ENCODE measurements around the gene DOCK9. TPM values are rescaled to one million over a fixed set of nuclear protein-coding genes. Genes with fewer than 3 reads are reported as not detected.

The DOCK9 gene
- polyA plus RNA-seq, 1 experiment = 14.5 TPM

GRCh38 chr13:98796798-98797197, 181.1 kb downstream of the DOCK9 start:
- H3K36me3 ChIP-seq (ENCODE audit: control insufficient read depth, insufficient read depth, low read length) = peaks cover 1% of the 10 kb centered on the region; the same call in 1 of the 2 replicates
- TF ChIP-seq, protein P1, sequence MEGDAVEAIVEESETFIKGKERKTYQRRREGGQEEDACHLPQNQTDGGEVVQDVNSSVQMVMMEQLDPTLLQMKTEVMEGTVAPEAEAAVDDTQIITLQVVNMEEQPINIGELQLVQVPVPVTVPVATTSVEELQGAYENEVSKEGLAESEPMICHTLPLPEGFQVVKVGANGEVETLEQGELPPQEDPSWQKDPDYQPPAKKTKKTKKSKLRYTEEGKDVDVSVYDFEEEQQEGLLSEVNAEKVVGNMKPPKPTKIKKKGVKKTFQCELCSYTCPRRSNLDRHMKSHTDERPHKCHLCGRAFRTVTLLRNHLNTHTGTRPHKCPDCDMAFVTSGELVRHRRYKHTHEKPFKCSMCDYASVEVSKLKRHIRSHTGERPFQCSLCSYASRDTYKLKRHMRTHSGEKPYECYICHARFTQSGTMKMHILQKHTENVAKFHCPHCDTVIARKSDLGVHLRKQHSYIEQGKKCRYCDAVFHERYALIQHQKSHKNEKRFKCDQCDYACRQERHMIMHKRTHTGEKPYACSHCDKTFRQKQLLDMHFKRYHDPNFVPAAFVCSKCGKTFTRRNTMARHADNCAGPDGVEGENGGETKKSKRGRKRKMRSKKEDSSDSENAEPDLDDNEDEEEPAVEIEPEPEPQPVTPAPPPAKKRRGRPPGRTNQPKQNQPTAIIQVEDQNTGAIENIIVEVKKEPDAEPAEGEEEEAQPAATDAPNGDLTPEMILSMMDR (IDR thresholded peaks at IDR 0.05; ENCODE audit: insufficient read depth, low read depth, low read length) = no peak
- DNase-seq (ENCODE audit: low read depth) = no peak
- ChIA-PET POLR2A (no interaction called here), CTCF (interaction anchor here (1.6 to 1.7 kb wide), 2 partner anchors 10 to 43 kb away, joined by 3 to 7 read pairs; no protein-coding TSS in a partner anchor)
- H3K4me3 ChIP-seq (ENCODE audit: low read depth, low read length) = no peak overlapping the region
- H3K27me3 ChIP-seq (ENCODE audit: control insufficient read depth, insufficient read depth, low read length) = no peaks in the 10 kb centered on the region

DNA sequence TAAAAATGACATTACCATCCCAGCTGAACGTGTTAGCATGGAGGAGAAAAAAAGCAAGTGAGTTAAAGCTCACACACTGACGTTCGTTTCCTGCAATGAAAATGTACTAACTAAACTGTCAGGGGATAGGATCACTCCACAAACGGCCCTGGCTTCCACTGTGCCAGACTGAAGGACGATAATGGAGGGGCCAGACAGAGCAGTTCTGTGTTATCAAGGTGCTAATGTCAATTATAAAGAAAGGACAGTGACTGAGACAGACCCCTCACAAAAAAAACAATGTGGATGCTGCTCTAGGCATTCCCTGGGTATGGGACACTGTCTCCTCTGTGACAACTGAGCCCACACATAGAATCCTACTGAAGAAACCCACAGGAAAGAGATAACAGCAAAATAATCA, 181.7 kb downstream of the DOCK9 start:
- Histone ChIP-seq H3K4me3 (ENCODE audit: low read depth, low read length) (no peak overlapping the region), H3K27me3 (ENCODE audit: control insufficient read depth, insufficient read depth, low read length) (no peaks in the 10 kb centered on the region), H3K36me3 (ENCODE audit: control insufficient read depth, insufficient read depth, low read length) (peaks cover 1% of the 10 kb centered on the region; the same call in 1 of the 2 replicates)
- ChIA-PET POLR2A (no interaction called here), CTCF (interaction anchor here (0.9 to 1.6 kb wide), 2 partner anchors 9 to 174 kb away, joined by 3 to 4 read pairs; no protein-coding TSS in a partner anchor)
- TF ChIP-seq, protein P1 (IDR thresholded peaks at IDR 0.05; ENCODE audit: insufficient read depth, low read depth, low read length) = no peak
- DNase-seq (ENCODE audit: low read depth) = no peak

- H3K27me3 ChIP-seq (ENCODE audit: control insufficient read depth, insufficient read depth, low read length) = no peaks in the 10 kb centered on the region
- H3K4me3 ChIP-seq (ENCODE audit: low read depth, low read length) = no peak overlapping the region
- CTCF ChIA-PET = interaction anchor here (1.6 kb wide), 1 partner anchor 8 kb away, joined by 3 read pairs; no protein-coding TSS in a partner anchor
- TF ChIP-seq, protein P1 (IDR thresholded peaks at IDR 0.05; ENCODE audit: insufficient read depth, low read depth, low read length) = no peak
- no peak for DNase-seq (ENCODE audit: low read depth)
- POLR2A ChIA-PET = no interaction called here
- peaks cover 1% of the 10 kb centered on the region; the same call in 1 of the 2 replicates for H3K36me3 ChIP-seq (ENCODE audit: control insufficient read depth, insufficient read depth, low read length)
These were observed 182.6 kb downstream of the DOCK9 start for GRCh38 chr13:98795220-98795619.

DNA sequence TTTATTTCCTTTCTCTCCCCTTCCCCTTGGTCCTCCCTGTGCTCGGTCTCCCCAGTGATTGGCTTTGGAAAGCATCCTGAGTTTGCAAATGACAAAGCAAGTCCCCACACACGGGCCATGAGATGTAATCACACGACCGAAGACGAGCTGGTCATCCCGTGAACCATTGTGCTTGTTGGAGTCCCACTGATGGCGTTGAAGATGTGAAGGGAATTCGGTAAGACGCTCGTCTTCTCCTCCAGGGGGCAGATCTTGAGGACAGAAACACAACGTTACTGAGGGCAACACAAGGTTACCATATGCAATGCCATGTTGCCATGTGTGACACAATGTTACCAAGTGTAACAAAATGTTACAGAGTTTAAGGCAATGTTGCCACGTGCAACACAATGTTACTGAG, 183.4 kb downstream of the DOCK9 start:
- ChIA-PET CTCF (no interaction called here), POLR2A (no interaction called here)
- DNase-seq (ENCODE audit: low read depth) = no peak
- H3K4me3 ChIP-seq (ENCODE audit: low read depth, low read length) = no peak overlapping the region
- H3K27me3 ChIP-seq (ENCODE audit: control insufficient read depth, insufficient read depth, low read length) = no peaks in the 10 kb centered on the region
- TF ChIP-seq, protein P1 (IDR thresholded peaks at IDR 0.05; ENCODE audit: insufficient read depth, low read depth, low read length) = no peak
- H3K36me3 ChIP-seq (ENCODE audit: control insufficient read depth, insufficient read depth, low read length) = peaks cover 1% of the 10 kb centered on the region; the same call in 1 of the 2 replicates

DNA sequence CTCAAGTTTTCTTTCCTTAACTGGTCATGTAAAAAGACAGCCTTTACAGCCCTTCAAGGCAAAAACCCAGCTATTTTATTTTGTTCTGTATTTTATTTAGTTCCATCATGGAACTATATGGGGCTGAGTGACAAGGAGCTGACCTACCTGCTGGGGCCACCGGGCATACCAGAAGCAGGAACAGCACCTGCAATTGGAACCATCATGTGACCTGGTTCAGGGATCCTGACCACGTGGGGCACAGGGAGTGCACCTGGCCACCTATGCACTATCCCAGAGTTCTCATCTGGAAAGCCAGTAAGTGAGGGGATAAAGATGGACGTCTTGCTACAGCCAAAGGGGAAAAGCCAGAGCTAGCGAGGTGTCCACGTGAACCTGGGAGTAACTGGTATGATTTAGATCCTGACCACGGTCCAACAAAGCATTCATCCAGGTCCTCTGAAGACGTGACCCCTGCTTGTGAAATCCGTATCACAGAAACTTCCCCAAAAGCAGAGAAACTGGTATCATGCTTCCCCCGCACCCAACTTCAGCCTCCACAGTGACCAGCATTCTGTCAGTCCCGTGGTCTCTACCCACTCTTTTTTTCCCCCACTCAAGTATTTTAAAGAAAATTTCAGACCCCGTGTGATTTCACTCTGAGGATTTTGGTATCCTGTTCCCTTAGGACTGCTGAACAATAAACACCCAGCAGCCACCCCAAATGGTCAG, 184.9 kb downstream of the DOCK9 start:
- ChIA-PET POLR2A (no interaction called here), CTCF (no interaction called here)
- TF ChIP-seq, protein P1 (IDR thresholded peaks at IDR 0.05; ENCODE audit: insufficient read depth, low read depth, low read length) = no peak
- no peak overlapping the region for H3K4me3 ChIP-seq (ENCODE audit: low read depth, low read length)
- no peaks in the 10 kb centered on the region; the same call in 1 of the 2 replicates for H3K27me3 ChIP-seq (ENCODE audit: control insufficient read depth, insufficient read depth, low read length)
- no peak for DNase-seq (ENCODE audit: low read depth)
- peaks cover 1% of the 10 kb centered on the region; the same call in 1 of the 2 replicates for H3K36me3 ChIP-seq (ENCODE audit: control insufficient read depth, insufficient read depth, low read length)

All from BJ (cell line).